ENCODE measurements around the gene FIBP.

Gene FIBP

GRCh38 chr11:65869643-65870306, 18.5 kb downstream of the FIBP start:
- DNase-seq = no peak

- DNase-seq = no peak
These were observed 19.4 kb downstream of the FIBP start for GRCh38 chr11:65868907-65869306.

DNA sequence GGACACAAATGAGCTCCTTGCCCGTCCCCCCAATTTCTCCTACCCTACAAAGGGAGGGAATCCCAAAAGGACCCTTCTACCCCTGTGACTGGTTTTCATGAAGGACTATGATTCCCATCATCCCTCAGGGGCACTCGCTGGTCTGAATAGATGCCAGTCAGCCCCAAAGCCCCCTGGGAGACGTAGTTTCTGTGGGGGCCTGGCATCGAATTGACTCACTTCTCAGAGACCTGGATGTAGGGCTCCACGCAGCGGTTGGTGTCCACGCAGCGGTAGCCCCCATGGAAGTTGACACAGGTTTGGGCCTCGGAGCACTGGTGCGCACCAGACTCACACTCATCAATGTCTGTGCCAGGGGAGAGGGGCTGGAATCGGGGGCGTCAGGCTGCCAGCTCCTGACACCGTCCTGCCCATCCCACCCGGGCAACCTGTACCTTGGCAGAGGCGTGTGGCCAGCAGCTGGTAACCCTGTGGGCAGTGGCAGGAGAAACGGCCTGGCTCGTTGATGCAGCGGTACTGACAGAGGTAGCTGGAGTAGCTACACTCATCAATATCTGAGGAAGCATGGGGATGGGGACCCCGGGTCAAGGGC, 20.1 kb downstream of the FIBP start:
- no peak for DNase-seq

- no peak for DNase-seq
These were observed 20.8 kb downstream of the FIBP start for GRCh38 chr11:65867284-65868071.

DNA sequence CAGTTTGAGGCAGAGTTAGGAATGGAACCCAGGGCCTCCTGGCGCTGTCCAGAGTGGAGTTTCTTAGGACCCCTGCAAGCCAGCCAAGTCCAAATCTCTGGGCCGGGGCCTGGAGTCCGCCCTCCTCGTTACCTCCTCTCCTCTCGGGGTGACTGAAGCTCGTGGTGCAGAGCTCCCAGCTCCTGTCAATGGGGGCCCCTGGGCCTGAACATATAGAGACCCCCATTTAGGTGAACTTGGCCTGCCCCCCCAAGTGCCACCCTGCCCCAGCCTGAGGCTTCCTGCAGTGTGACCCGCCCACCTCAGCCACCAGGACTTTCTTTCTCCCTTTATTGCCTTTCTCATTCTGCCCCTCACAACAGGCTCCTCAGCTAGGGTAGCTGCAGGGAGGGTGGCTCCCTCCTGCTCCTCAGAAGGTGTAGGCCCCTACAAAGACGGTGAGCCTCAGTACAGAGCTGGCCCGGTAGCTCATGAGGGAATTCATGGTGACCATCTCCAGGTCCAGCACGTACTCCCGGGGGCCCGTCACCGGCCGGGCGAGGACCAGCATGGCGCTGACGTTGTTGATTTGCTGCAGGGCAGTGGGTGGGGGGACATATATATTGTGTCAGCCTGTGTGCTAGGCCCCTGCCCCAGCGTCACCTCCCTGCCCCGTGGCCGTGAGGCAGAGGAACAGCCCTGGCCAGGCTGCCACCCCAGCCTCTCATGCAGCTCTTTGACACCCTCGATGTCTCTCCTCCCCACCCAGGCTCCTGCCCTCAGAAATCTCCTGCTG, 21.6 kb downstream of the FIBP start:
- no peak for DNase-seq

- DNase-seq = no peak
These were observed 22.6 kb downstream of the FIBP start for GRCh38 chr11:65865550-65866172.

- no peak for DNase-seq
These were observed 23.4 kb downstream of the FIBP start for GRCh38 chr11:65864706-65865471.

DNA sequence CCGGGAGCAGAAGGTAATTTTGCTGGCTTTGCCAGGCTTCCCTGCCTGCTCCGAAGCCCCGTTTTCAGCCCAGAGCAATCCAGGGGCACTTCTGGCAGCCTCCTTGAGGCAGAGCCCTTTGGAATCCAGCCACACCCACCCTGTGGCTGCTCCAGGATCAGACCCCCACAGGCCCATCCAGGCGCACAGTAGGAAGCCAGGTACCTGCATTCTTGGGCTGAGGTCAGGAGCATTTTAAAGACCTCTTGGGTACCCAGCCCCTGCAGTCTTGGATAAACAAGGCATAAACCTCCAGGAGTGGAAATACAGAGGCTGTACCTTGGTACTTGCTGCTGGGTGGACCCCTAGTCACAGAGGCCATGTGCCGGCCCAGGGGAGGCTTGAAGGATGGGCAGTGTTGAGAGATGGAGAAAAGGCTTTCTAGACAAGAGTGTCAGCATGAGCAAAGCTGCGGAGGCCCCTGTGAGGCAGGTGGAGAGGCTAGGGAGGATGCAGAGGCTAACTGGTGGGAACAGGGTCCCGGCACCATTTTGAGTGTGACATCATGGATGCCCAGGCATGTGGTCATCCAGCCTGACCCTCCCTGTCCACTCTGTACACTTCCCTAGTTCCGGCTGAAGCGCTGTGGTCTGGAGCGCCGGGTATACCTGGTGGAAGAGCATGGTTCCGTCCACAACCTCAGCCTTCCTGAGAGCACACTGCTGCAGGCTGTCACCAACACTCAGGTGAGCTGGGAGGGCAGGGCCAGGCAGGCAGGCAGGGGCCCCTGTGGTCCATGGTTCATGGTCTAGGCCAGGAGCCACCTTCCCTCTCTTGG, 24.2 kb downstream of the FIBP start:
- DNase-seq = no peak

- DNase-seq = no peak
These were observed 25.1 kb downstream of the FIBP start for GRCh38 chr11:65862941-65863888.

GRCh38 chr11:65862191-65862735, 26.0 kb downstream of the FIBP start:
- DNase-seq = no peak

GRCh38 chr11:65861533-65862183, 26.6 kb downstream of the FIBP start:
- no peak for DNase-seq

DNA sequence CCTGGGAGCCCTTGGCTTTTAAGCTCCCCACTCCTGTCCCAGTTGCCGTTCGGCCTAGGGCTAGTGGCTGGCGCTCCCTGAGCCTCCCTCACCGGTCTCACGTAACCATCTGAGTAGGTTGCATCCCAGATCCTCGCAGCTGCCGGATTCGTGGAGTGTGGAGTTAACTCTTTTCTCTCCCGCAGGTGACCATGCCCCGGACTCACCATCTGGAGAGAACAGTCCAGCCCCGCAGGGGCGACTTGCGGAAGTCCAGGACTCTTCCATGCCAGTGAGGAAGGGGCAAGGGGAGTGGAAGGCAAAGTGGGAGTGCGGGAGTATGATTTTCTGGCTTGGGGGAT, 27.1 kb downstream of the FIBP start:
- no peak for DNase-seq

DNA sequence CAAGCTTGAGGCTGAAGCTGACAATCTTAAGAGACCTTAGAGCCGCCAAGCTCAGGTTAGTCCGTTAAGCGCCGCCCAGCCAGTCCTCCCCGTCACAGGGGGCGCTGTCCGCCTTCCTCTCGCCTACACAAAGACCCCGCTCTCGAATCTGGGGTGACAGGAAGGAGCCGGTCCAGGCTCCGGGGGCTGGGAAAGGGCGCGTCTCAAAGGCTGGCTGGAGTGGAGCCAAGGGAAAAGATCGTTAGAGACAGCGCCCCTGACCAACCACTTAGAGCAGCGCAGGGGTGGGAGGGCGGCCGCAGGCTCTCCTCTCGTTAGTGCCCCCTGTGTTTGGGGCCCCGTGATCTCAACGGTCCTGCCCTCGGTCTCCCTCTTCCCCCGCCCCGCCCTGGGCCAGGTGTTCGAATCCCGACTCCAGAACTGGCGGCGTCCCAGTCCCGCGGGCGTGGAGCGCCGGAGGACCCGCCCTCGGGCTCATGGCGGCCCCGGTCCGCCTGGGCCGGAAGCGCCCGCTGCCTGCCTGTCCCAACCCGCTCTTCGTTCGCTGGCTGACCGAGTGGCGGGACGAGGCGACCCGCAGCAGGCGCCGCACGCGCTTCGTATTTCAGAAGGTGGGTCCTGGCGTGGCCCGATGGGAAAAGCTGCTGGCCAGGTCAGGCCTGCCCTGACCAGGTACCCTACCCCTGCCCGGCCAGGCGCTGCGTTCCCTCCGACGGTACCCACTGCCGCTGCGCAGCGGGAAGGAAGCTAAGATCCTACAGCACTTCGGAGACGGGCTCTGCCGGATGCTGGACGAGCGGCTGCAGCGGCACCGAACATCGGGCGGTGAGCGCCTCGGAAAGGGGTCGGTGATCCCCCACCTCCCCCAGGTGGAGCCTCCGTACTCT, 27.8 kb downstream of the FIBP start, which contains the start of gene MUS81:
TSS of gene MUS81 (plus strand) at position 156 of the 887 bp plus-strand sequence. CDS start at position 477, 321 bp downstream.
- peak; percentile 95 for DNase-seq

DNA sequence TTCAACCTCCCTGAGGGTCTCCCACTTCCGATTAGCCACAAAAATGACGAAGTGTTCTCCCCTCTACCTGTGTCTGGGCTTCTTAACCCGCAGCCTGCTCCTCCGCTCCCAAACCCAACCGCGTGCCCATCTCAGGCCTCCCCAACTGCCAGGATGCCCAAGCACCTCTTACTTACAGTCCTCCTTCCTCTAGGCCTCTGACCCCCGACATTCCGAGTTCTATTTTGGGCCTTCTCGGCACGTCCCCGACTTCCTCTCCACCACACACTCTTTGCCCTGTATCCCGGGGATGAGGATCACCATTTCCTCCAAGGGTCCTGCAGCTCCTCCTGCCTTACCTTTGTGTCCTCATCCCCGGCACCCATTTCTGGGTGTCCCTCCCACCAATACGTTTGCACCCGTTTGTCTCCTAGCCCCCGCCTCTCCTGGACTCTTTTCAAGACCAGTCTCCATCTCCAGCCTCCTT, 28.4 kb downstream of the FIBP start:
- DNase-seq = no peak

DNA sequence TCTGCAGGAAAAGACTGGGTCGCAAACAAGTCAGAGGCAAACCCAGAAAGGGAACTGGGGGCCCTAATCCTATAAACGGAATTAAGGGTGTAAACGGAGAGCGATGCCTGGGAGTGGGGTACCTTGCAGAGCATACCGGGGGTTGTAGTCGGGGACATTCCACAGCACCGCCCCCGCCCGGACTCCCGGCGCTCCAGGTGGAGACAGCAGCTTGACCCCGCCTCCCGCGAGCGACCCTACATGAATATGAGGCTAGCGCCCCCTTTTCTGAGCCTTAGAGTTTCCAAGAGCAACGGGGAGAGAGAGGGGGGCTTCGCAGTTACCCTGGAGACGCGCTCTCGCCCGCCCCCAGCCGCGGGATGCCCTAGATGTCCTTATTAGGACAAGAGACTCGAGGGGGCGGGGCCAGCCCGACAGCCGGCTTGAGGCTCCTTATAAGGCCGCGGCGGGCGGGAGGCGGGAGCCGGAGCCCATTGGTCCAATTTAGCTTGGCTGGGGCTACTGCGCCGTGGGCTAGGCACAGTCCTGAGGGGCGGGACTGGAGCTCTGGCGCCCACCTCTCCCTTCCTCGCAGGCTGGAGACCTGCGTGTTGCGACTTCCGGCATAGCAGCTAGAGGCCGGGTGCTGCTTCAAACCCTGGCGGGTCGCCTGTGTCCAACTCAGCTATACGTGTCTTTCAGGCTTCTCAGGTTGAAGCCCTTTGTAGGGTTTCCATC, 29.0 kb downstream of the FIBP start:
- DNase-seq = peak; percentile 96

DNA sequence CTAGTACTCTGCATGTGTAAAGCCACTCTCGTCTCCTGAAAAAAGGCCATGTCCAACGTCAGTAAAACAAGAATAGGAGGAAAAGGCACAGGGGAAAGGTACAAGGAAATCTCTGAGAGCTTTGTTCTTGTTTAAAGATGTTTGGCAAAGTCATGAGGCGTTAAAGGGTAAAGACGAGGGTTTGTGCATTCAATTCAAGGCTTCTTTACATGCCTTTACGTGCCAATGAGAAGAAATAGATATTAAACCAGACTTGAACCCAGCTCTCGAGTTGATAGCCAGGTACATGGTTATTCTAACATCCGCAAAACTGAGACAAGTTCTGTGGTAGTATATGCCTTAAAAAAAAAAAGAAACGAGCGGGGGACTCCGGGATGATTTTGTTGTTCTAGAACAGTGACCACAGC, 29.6 kb downstream of the FIBP start:
- peak; percentile 32 for DNase-seq

All from NCI-H774 (cell line).